Loucy (cell line): ENCODE data around the gene EDIL3.
"Not testable (repeated sequence)": the region's sequence is repeated elsewhere in the genome, so short reads cannot be mapped to it uniquely, and the experiment has no call there.

Experiments used
- H2AFZ ChIP-seq: fragments of 200-600 bp; sonication (generic); 2 replicates; pipeline ENCODE4 v1.6.0; 2016; ENCODE audit warnings: antibody characterized with exemption, mild to moderate bottlenecking, low read length, moderate library complexity
- H3F3A ChIP-seq: fragments of 200-600 bp; 2 replicates; pipeline ENCODE4 v1.6.0; 2016; ENCODE audit warnings: antibody characterized with exemption, low read depth, mild to moderate bottlenecking
- H3K27me3 ChIP-seq: fragments of 200-600 bp; sonication (generic); 2 replicates; pipeline ENCODE4 v1.6.1; 2014; ENCODE audit warnings: low read length, mild to moderate bottlenecking; ENCODE audit not compliant: insufficient read depth, poor library complexity, severe bottlenecking
- H3K36me3 ChIP-seq: fragments of 200-600 bp; sonication (generic); 2 replicates; pipeline ENCODE4 v1.6.1; 2016; ENCODE audit warnings: low read length; ENCODE audit not compliant: insufficient read depth
- H3K4me1 ChIP-seq: fragments of 200-600 bp; sonication (generic); 2 replicates; pipeline ENCODE4 v1.5.1; 2014; ENCODE audit warnings: low read length, mild to moderate bottlenecking; ENCODE audit not compliant: insufficient read depth, poor library complexity, severe bottlenecking
- H3K4me2 ChIP-seq: fragments of 200-600 bp; sonication (generic); 2 replicates; pipeline ENCODE4 v1.6.0; 2014; ENCODE audit warnings: antibody characterized with exemption, low read length, low read depth, mild to moderate bottlenecking; ENCODE audit not compliant: poor library complexity, severe bottlenecking
- H3K4me3 ChIP-seq: fragments of 200-600 bp; sonication (generic); 2 replicates; pipeline ENCODE4 v1.5.1; 2014; ENCODE audit warnings: low read length, mild to moderate bottlenecking, mixed read lengths; ENCODE audit not compliant: poor library complexity, severe bottlenecking
- H3K79me2 ChIP-seq: fragments of 200-600 bp; sonication (generic); 2 replicates; pipeline ENCODE4 v1.6.1; 2014; ENCODE audit warnings: low read length; ENCODE audit not compliant: insufficient read depth
- H3K9ac ChIP-seq: fragments of 200-600 bp; sonication (generic); 2 replicates; pipeline ENCODE4 v1.6.0; 2014; ENCODE audit warnings: mild to moderate bottlenecking, low read depth, low read length, moderate library complexity; ENCODE audit not compliant: poor library complexity, severe bottlenecking
- H3K9me2 ChIP-seq: fragments of 200-600 bp; sonication (generic); replicated peaks from 2 replicates; pipeline ENCODE4 v1.6.1; 2016; ENCODE audit warnings: low read depth, low read length, mixed read lengths
- H3K9me3 ChIP-seq: fragments of 200-600 bp; sonication (generic); 2 replicates; pipeline ENCODE4 v1.6.1; 2014; ENCODE audit warnings: mild to moderate bottlenecking, antibody characterized with exemption, low read length, low read depth; ENCODE audit not compliant: insufficient read depth
- H4K20me1 ChIP-seq: fragments of 200-600 bp; sonication (generic); 2 replicates; pipeline ENCODE4 v1.6.0; 2014; ENCODE audit warnings: antibody characterized with exemption, low read length, mild to moderate bottlenecking; ENCODE audit not compliant: insufficient read depth, poor library complexity, severe bottlenecking
- EZH2phosphoT487 ChIP-seq: fragments of 200-600 bp; IDR thresholded peaks from 2 replicates; pipeline ENCODE4 v1.6.1; 2018; ENCODE audit warnings: antibody characterized with exemption, mild to moderate bottlenecking, moderate library complexity, borderline replicate concordance
- TF ChIP-seq, protein P1 (sequence below): fragments of 200-600 bp; sonication (generic); conservative IDR thresholded peaks from 2 replicates; pipeline ENCODE4 v1.5.1; 2014; ENCODE audit warnings: mild to moderate bottlenecking, antibody characterized with exemption, low read length

The EDIL3 gene

GRCh38 chr5:84327591-84327990 lies 57.1 kb downstream of the EDIL3 start:
- no peak overlapping the region for H3K9ac ChIP-seq
- H2AFZ ChIP-seq = no peak overlapping the region
- no peak overlapping the region for H3K4me2 ChIP-seq
- no peaks in the 10 kb centered on the region for H3F3A ChIP-seq
- TF ChIP-seq, protein P1, sequence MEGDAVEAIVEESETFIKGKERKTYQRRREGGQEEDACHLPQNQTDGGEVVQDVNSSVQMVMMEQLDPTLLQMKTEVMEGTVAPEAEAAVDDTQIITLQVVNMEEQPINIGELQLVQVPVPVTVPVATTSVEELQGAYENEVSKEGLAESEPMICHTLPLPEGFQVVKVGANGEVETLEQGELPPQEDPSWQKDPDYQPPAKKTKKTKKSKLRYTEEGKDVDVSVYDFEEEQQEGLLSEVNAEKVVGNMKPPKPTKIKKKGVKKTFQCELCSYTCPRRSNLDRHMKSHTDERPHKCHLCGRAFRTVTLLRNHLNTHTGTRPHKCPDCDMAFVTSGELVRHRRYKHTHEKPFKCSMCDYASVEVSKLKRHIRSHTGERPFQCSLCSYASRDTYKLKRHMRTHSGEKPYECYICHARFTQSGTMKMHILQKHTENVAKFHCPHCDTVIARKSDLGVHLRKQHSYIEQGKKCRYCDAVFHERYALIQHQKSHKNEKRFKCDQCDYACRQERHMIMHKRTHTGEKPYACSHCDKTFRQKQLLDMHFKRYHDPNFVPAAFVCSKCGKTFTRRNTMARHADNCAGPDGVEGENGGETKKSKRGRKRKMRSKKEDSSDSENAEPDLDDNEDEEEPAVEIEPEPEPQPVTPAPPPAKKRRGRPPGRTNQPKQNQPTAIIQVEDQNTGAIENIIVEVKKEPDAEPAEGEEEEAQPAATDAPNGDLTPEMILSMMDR = no peak
- no peak for TF ChIP-seq EZH2phosphoT487
- no peaks in the 10 kb centered on the region for H3K4me1 ChIP-seq
- no peaks in the 10 kb centered on the region for H3K79me2 ChIP-seq
- H3K4me3 ChIP-seq = no peak overlapping the region
- H3K9me3 ChIP-seq = no peaks in the 10 kb centered on the region
- no peaks in the 10 kb centered on the region for H3K36me3 ChIP-seq
- no peaks in the 10 kb centered on the region for H3K27me3 ChIP-seq
- H3K9me2 ChIP-seq = no peaks in the 10 kb centered on the region
- no peaks in the 10 kb centered on the region for H4K20me1 ChIP-seq

GRCh38 chr5:84322646-84323045 lies 62.0 kb downstream of the EDIL3 start:
- no peaks in the 10 kb centered on the region for H3K9me2 ChIP-seq
- no peaks in the 10 kb centered on the region for H3K36me3 ChIP-seq
- H3K9me3 ChIP-seq = no peaks in the 10 kb centered on the region
- no peaks in the 10 kb centered on the region for H3K4me1 ChIP-seq
- H3K27me3 ChIP-seq = no peaks in the 10 kb centered on the region
- no peak overlapping the region for H3K4me2 ChIP-seq
- H2AFZ ChIP-seq = no peak overlapping the region
- no peaks in the 10 kb centered on the region for H4K20me1 ChIP-seq
- H3F3A ChIP-seq = no peaks in the 10 kb centered on the region
- TF ChIP-seq, protein P1 = no peak
- TF ChIP-seq EZH2phosphoT487 = no peak
- no peaks in the 10 kb centered on the region for H3K79me2 ChIP-seq
- no peak overlapping the region for H3K4me3 ChIP-seq
- H3K9ac ChIP-seq = no peak overlapping the region

DNA sequence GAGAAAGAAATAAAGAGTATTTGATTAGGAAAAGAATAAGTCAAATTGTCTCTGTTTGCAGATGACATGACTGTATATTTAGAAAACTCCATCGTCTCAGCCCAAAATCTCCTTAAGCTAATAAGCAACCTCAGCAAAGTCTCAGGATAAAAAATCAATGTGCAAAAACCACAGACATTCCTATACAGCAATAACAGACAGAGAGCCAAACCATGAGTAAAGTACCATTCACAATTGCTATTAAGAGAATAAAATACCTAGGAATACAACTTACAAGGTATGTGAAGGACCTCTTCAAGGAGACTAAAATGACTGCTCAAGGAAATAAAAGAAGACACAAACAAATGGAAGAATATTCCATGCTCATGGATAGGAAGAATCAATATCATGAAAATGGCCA lies 66.9 kb downstream of the EDIL3 start:
- not testable (repeated sequence) for H3K36me3 ChIP-seq, H4K20me1 ChIP-seq, H3K9ac ChIP-seq, H3K4me2 ChIP-seq, H3K4me1 ChIP-seq, H3K9me2 ChIP-seq, H3K4me3 ChIP-seq, H3K9me3 ChIP-seq, H3K27me3 ChIP-seq, H2AFZ ChIP-seq, H3K79me2 ChIP-seq, H3F3A ChIP-seq

DNA sequence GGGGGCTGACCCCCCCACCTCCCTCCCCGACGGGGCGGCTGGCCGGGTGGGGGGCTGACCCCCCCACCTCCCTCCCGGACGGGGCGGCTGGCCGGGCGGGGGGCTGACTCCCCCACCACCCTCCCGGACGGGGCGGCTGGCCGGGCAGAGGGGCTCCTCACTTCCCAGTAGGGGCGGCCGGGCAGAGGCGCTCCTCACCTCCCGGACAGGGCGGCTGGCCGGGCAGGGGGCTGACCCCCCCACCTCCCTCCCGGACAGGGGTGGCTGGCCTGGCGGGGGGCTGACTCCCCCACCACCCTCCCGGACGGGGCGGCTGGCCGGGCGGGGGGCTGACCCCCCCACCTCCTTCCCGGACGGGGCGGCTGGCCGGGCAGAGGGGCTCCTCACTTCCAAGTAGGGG lies 72.4 kb downstream of the EDIL3 start:
- H3K4me3 ChIP-seq, H3K4me1 ChIP-seq, H3K36me3 ChIP-seq, H3K9me2 ChIP-seq, H3K79me2 ChIP-seq, H3K27me3 ChIP-seq, H2AFZ ChIP-seq, H3K4me2 ChIP-seq, H4K20me1 ChIP-seq, H3F3A ChIP-seq, H3K9me3 ChIP-seq, H3K9ac ChIP-seq: not testable (repeated sequence)

GRCh38 chr5:84309850-84310249 lies 74.8 kb downstream of the EDIL3 start:
- not testable (repeated sequence) for H3K4me2 ChIP-seq, H3K4me3 ChIP-seq, H3K36me3 ChIP-seq, H3K9me3 ChIP-seq, H3F3A ChIP-seq, H2AFZ ChIP-seq, H3K9me2 ChIP-seq, H3K9ac ChIP-seq, H3K79me2 ChIP-seq, H4K20me1 ChIP-seq, H3K27me3 ChIP-seq, H3K4me1 ChIP-seq
